ENCODE measurements around the gene DMAC1.

DNA sequence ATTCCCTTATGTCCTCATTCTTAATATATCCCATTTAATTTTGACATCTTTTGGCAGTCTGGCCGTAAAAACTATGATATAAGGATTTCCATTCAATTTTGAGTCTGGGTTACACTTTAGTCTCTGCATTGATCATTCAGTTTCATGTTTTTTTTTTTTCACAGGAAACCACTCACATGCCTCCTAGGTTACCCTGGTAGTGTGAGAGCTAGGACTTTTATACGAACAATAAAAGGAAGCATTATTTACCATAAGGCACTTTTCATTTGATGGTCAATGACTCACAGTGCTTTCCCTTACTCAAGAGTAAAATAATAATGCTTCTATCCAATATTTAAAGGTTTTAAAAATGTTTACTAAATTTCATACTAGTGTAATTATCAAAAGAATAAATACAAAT lies 16.4 kb upstream of the DMAC1 start:
- TF ChIP-seq, protein P1, sequence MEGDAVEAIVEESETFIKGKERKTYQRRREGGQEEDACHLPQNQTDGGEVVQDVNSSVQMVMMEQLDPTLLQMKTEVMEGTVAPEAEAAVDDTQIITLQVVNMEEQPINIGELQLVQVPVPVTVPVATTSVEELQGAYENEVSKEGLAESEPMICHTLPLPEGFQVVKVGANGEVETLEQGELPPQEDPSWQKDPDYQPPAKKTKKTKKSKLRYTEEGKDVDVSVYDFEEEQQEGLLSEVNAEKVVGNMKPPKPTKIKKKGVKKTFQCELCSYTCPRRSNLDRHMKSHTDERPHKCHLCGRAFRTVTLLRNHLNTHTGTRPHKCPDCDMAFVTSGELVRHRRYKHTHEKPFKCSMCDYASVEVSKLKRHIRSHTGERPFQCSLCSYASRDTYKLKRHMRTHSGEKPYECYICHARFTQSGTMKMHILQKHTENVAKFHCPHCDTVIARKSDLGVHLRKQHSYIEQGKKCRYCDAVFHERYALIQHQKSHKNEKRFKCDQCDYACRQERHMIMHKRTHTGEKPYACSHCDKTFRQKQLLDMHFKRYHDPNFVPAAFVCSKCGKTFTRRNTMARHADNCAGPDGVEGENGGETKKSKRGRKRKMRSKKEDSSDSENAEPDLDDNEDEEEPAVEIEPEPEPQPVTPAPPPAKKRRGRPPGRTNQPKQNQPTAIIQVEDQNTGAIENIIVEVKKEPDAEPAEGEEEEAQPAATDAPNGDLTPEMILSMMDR (IDR thresholded peaks at IDR 0.05; ENCODE audit: insufficient read depth, low read depth, low read length): no peak
- no peak for TF ChIP-seq EZH2 (IDR thresholded peaks at IDR 0.05; ENCODE audit: insufficient read depth, low read length)
